ENCODE results near the gene VCAN.

VCAN gene

DNA sequence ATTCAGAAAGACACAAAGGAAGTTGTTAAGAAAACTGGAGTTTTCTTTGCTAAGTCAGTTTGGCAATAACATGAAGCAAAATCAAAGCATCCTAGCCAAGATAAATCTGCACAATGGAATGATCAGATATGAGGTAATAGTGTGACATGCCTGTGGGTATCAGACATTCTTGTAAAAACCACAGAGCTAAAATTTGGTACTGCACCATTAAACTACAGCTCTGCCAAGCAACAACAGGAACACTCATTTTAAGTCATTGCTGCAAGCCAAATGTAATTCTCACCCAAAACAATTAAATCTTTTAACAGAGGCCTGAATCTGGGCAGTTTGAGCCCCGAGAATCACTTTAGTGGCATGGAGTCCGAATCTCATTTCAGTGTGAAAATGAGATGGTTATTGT, 96.6 kb downstream of the VCAN start:
- peak; percentile 94 for DNase-seq (ENCODE audit: low read depth)

DNA sequence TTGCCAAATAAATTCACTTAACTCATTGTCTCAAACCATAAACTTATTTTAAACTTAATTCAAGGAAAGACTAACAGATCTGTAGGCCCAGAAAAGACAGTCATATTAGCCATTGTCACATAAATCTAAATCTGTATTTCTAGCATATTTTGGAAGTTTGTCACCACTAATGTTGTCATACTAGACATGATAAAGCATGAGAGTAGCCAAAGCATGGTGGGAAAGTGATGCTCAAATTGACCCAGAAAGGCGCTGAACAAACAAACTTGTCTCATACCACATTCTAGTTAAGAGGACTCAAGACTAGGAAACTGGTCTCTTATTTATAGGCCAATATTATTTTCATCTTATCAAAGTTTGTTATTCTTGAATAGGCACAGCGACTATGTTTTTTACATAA, 99.4 kb downstream of the VCAN start:
- DNase-seq (ENCODE audit: low read depth), result no peak

DNA sequence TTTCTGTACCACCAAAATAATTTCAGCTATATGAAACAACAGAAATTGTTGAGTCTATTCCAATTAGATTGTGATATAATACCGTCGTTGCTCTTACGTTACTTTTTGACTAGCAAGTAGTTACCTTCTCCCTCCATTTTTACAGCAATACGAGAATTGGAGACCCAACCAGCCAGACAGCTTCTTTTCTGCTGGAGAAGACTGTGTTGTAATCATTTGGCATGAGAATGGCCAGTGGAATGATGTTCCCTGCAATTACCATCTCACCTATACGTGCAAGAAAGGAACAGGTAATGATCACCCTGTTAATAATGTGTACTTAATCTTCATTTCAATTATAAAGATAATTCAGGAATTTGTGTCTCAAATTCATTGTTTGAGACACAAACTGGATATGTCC, 100.7 kb downstream of the VCAN start:
- no peak for DNase-seq (ENCODE audit: low read depth)

DNA sequence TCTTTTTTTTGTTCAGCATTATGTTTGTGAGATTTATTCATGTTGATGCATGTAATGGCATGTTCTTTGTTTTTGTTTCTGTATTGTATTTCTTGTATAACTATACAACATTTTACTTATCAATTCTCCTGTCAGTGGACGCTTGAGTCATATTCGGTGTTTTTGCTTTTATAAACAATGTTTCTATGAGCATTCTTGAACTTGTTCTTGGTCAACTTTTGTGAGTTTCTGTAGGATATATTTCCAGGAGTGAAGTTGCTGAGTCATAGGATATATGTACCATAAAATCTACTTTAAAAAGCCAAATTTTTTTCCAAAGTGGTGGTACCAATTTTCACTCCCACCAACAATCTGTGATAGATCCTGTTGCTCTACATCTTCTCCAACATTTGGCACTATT, 104.8 kb downstream of the VCAN start:
- DNase-seq (ENCODE audit: low read depth), result no peak

DNA sequence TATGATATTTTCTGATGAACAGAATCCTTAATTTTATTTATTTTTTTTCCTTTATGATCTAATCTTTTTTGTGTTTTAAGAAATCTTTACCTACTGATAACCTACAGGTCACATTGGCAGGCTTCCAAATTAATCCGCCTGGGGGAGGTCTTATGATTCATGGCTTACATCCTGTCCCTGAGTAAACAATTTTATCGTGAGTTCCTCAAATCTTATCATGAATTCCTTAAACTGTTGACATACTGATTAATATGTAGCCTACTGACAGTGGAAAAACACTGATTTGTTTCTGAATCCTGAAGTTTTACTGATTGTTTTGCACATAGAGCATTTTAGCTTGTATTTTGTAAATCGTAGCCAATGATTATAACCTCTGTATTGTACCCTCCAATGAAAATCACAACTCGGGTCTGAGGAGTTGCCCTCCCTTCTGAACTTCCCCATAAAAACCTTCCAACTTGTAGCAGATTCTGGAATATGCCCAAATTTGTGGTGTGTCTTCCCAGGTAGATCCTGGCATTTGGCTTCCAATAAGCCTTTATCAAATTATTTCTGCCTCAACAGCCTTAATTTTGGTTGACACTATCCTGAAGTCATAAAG, 105.6 kb downstream of the VCAN start:
- no peak for DNase-seq (ENCODE audit: low read depth)

DNA sequence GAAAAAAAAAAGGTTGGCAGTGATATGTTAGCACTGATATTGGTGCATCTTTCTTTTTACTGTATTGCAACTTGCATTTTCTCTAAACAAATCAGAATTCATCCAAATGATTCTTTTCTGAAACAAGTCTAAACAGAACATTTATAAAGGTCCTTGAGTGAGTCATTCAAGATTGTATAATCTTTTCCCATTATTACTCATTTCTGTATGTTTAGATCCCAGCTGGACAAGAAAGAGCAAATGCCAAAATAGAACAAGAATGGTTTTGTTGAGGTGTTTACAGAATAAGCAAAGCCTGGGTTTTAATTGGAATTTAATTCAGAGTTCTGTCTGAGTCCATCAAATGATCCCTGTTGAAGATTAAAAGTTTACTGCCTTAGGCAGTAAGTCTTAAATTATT, 112.3 kb downstream of the VCAN start:
- peak; percentile 39 for DNase-seq (ENCODE audit: low read depth)

DNA sequence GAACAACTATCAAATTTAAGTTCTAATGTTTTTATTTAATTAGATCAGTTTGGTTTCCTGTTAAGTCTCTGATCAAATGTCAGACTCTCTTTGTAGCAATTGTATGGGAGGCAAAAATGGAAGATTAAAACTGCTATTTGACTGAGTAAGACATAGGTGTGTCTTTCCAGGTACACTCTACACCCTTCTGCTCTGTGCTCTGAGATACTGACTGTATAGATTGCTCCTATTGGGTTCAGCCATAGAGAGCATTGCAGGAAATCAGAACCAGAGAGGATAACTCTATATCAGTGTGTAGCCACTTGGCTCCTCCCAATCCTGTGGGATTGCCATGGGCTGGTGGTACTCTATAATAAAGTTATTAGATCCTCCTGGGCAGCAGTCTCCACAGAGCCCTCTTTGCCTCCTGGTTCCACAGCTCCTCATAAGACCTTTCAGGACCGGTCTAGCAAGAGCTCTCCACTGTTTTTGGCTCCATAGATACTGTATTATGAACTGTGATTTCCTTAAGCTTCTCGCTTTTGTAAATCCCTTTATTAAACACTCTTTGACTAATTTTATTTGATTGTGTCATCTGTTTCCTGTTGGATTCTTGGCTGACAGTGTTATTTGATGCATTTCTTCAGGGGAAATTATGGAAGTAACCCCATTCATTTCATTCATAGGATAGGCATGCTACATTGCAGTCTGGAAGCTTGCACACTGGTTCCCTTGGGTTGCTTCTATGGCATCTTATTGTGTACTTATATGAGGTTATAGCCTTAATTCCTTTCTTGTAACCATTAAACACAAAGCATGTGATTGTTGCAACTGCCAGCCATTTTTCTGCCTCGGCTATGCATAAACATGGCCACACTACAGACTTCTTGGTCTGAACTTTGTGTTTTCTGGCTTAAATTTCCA, 115.6 kb downstream of the VCAN start:
- peak; percentile 70 for DNase-seq (ENCODE audit: low read depth)

DNA sequence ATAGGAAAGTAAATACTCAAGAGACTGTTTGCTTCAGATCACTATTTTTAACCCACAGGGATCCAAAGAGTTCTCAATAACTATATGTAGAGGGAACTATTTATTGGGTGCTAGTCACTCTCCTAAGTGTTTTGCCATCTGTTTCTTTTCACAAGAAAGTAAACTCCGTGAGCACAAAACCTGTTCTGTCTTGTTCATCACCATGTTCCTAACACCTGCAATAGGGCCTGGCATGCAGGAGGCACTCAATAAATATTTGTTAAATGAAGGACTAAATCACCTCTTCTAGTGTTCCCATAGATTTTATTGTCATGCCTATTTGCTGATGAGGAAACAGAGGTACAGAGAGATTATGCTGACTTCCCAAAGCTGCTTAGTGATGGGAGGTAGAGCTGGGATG, 118.2 kb downstream of the VCAN start:
- no peak for DNase-seq (ENCODE audit: low read depth)

DNA sequence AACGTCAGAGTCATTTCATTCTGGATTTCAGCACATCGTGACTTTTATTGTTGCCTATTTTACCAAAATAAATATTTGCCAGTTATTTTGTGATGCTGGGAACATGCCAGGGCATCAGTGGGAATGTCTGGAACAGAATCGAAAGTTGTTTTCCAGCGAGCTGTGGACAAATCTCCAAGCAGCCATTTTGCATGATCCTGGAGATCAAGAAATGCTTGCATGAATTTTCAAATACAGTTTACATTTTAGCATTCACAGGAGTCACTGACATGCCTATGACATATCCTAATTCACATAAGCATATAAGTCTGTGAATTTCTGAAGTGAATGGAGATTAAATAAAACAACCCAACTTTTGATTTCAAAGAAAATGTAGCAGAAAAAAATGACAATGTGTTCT, 119.4 kb downstream of the VCAN start:
- no peak for DNase-seq (ENCODE audit: low read depth)

DNA sequence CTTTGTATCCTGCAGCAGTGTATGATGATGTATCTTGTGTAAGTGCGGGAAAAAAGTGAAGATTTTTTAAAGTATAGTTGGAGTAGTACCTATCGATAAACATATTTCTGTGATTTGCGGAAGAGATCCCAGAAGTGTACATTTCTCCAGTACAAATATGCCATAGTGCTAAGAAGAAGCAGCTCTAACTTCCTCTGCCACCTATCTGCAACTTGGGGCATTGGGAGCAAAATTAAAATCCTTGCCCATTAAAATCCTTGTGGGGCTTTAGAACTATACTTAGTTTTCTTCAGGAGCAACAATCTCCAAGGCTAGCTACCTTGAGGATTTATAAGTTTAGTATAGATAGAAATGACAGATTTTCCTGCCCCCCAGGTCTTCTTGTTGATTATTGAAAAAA, 123.7 kb downstream of the VCAN start:
- DNase-seq (ENCODE audit: low read depth), result no peak

DNA sequence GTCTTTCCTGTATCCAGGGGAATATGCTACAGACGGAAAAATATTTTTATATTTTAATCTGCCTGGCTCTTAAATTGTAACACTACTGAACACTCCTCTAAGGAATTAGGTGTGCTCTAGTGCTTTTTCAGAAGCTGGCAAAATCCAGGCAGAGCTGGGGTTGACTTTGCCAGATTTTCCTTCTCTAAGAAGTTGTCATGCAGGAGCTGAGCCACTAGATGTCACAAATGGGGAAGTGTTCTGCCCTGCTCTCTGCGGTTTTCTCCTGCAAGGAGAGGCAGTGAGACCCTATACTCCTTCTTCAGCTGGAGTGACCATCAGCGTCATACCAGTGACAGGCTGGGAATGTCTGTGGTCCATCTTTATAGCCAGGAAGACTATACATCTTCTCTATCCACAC, 136.6 kb downstream of the VCAN start:
- peak; percentile 41 for DNase-seq (ENCODE audit: low read depth)

DNA sequence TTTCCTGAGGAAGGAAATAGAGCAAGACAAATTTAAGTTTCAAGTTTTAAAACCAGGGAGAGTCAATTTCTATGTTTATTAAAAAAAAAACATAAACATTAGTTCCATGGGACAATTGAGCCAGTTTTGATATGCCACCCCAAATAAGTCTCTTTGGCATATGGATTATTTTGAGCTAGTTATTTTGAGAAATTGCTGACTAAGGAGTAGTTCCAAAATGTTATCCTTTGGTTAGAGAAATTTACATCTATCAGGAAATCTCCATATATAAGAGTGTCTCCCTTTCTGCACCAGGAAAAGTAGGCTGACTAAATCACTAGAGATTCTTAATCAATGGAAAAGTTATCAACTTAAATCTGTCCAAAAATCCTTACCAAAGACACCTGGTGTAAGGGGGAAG, 143.3 kb downstream of the VCAN start:
- DNase-seq (ENCODE audit: low read depth), result no peak

DNA sequence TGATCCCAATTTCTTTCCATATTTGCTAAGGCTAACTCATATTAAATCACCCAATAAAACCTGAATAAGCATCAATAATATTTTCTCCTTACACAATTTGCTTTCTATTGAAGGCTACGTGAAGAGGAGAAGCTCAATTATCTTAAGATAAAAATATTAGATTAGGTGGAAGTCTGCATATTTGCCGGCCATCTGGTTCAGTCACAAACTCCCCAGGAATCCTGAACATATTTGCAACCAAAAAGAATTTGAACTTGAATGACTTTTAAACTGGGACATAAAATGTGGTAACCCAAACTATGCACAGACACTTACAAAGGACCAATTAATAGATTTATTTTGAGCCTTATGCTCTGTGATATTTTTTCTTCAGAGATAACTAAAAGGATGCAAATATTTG, 156.8 kb downstream of the VCAN start:
- DNase-seq (ENCODE audit: low read depth), result no peak

Measured in fibroblast of gingiva (primary cell).